ENCODE results near the gene PPRC1.

Gene PPRC1

DNA sequence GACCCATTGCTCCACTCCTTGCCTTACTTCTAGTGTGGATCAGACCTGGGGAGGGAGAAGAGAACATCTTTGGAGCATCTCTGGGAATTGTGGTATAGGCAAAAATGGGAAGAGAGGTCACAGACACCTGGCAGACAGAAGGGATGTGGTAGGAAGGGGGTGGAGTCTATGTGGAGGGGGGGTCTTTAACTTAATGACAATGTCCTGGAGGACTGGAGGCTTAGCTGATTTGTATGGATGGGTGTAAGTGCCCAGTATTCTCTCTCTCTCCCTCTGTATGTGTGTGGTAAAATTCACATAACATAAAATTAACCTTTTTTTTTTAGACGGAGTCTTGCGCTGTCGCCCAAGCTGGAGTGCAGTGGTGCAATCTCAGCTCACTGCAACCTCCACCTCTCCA is 9.6 kb upstream of the PPRC1 start:
- H3K27me3 ChIP-seq (ENCODE audit: insufficient read depth, insufficient read length), result no peaks in the 10 kb centered on the region
- no peak for DNase-seq (ENCODE audit: low read depth, low spot score)
- TF ChIP-seq ZNF274 (IDR thresholded peaks at IDR 0.05; ENCODE audit: low read depth, low read length) (no peak), SUZ12 (IDR thresholded peaks at IDR 0.05; ENCODE audit: extremely low read depth, insufficient read depth, insufficient read length) (no peak), YY1 (IDR thresholded peaks at IDR 0.05; ENCODE audit: insufficient read depth, insufficient read length) (no peak)
- H3K9me3 ChIP-seq (ENCODE audit: insufficient read depth, low read length), result no peaks in the 10 kb centered on the region
- H3K9ac ChIP-seq (ENCODE audit: insufficient read length, low read depth), result no peak overlapping the region
- H3K4me3 ChIP-seq (ENCODE audit: insufficient read length, low read depth), result no peak overlapping the region
- peaks cover 4% of the 10 kb centered on the region for H3K36me3 ChIP-seq (ENCODE audit: insufficient read depth, insufficient read length, low read length)
- H3K4me1 ChIP-seq (ENCODE audit: insufficient read depth, insufficient read length), result peaks cover 4% of the 10 kb centered on the region

DNA sequence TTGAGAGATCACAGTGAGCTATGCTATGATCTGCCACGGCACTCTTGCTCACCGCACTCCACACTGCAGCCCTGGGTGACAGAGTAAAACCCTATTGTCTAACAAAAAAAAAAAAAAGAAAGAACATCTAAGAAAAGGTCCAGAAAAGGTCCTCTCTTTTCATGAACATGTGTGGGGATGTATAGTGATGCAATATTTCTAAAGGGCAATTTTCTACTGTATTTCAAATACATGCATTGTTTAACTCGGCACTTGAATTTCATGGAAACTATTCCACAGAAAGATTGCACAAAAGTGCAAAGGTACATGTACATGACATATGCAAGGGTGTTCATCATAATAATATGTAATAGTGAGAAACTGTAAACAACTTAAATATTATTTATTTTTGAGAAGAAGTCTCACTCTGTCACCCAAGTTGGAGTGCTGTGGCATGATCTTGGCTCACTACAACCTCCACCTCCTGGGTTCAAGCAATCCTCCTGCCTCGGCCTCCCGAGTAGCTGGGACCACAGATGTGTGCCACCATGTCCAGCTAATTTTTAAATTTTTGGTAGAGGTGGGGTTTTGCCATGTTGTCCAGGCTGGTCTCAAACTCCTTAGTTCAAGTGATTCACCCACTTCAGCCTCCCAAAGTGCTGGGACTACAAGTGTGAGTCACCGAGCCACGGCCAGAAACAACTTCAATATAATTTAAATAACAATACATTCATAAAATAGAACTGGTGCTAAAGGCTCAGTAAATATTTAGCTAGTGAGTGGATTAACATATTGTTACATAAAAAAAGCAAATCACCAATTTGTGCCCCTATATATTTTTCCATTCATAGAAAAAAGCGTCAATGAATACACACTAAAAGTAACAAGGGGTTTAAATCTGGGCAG is 1.3 kb upstream of the PPRC1 start:
- no peak overlapping the region for H3K9ac ChIP-seq (ENCODE audit: insufficient read length, low read depth)
- H3K9me3 ChIP-seq (ENCODE audit: insufficient read depth, low read length), result no peaks in the 10 kb centered on the region
- no peak for DNase-seq (ENCODE audit: low read depth, low spot score)
- peaks cover 4% of the 10 kb centered on the region for H3K4me1 ChIP-seq (ENCODE audit: insufficient read depth, insufficient read length)
- peaks cover 28% of the 10 kb centered on the region for H3K36me3 ChIP-seq (ENCODE audit: insufficient read depth, insufficient read length, low read length)
- H3K4me3 ChIP-seq (ENCODE audit: insufficient read length, low read depth), result no peak overlapping the region
- TF ChIP-seq ZNF274 (IDR thresholded peaks at IDR 0.05; ENCODE audit: low read depth, low read length) (no peak), YY1 (IDR thresholded peaks at IDR 0.05; ENCODE audit: insufficient read depth, insufficient read length) (no peak), SUZ12 (IDR thresholded peaks at IDR 0.05; ENCODE audit: extremely low read depth, insufficient read depth, insufficient read length) (no peak)
- H3K27me3 ChIP-seq (ENCODE audit: insufficient read depth, insufficient read length), result no peaks in the 10 kb centered on the region

DNA sequence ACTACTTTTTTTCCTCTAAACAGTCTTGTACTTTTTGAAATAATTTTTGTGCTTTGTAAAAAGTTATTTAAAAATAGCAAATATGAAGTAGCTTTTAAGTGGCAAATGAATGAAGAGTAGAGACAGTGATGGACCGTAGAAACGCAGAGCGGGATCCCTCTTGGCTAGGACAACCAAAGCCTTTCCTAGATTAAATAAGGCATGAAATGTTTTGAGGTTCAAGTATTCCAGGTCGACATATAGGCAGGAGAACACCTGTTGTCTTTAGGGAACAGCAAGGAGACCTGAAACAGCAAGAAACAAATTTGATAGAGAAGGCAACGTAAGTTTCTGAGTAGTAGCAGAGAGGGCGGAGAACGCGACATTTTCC is 662 bp upstream of the PPRC1 start:
- peaks cover 4% of the 10 kb centered on the region for H3K4me1 ChIP-seq (ENCODE audit: insufficient read depth, insufficient read length)
- no peak overlapping the region for H3K4me3 ChIP-seq (ENCODE audit: insufficient read length, low read depth)
- H3K9ac ChIP-seq (ENCODE audit: insufficient read length, low read depth), result no peak overlapping the region
- no peaks in the 10 kb centered on the region for H3K9me3 ChIP-seq (ENCODE audit: insufficient read depth, low read length)
- TF ChIP-seq YY1 (IDR thresholded peaks at IDR 0.05; ENCODE audit: insufficient read depth, insufficient read length), result no peak
- TF ChIP-seq SUZ12 (IDR thresholded peaks at IDR 0.05; ENCODE audit: extremely low read depth, insufficient read depth, insufficient read length), result no peak
- no peak for TF ChIP-seq ZNF274 (IDR thresholded peaks at IDR 0.05; ENCODE audit: low read depth, low read length)
- peaks cover 32% of the 10 kb centered on the region for H3K36me3 ChIP-seq (ENCODE audit: insufficient read depth, insufficient read length, low read length)
- H3K27me3 ChIP-seq (ENCODE audit: insufficient read depth, insufficient read length), result no peaks in the 10 kb centered on the region
- no peak for DNase-seq (ENCODE audit: low read depth, low spot score)

DNA sequence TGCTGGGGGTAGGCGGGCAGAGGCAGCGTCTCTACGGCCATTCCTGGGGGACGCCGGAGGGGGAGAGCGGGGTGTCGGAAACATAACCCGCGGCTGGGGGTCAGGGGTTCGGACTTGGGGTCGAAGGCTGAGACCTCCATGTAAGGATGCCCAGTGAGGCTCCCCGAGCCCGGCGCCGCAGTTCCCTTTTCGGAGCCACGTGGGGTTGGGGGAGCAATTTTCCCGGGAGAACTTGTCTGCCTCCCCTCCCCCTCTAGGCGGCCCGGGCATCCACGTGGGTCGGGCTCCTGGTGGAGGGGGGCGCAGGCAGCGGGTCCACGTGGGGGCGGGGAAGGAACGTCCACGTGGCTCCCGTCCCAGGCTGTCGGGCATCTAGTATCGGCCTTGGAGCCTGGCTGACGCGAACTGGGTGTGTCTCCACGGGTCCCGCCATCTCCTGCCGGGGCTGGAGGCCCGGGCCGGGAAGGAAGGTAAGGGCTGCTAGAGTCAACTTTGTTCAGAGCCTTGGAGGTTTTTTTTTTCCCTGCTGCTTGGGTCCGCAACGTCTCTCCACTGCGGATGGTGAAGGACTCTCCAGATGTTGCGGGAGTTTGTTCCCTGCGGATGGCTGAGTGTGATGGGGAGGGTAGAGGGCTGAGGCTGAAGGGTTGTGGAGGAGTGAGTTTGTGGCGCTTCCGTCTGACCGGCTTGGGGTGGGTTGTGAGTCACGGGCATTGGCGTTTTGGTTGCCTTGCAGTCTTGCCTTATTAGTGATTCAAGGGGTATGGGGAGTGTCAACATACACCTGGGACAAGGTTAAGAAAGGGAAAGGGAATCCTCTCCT is 744 bp downstream of the PPRC1 start:
- DNase-seq (ENCODE audit: low read depth, low spot score), result no peak
- H3K4me3 ChIP-seq (ENCODE audit: insufficient read length, low read depth), result peak overlapping the region; percentile 90
- TF ChIP-seq SUZ12 (IDR thresholded peaks at IDR 0.05; ENCODE audit: extremely low read depth, insufficient read depth, insufficient read length) (no peak), YY1 (IDR thresholded peaks at IDR 0.05; ENCODE audit: insufficient read depth, insufficient read length) (no peak), ZNF274 (IDR thresholded peaks at IDR 0.05; ENCODE audit: low read depth, low read length) (no peak)
- no peaks in the 10 kb centered on the region for H3K9me3 ChIP-seq (ENCODE audit: insufficient read depth, low read length)
- peaks cover 46% of the 10 kb centered on the region for H3K36me3 ChIP-seq (ENCODE audit: insufficient read depth, insufficient read length, low read length)
- H3K27me3 ChIP-seq (ENCODE audit: insufficient read depth, insufficient read length), result no peaks in the 10 kb centered on the region
- peaks cover 4% of the 10 kb centered on the region for H3K4me1 ChIP-seq (ENCODE audit: insufficient read depth, insufficient read length)
- peak overlapping the region; percentile 99 for H3K9ac ChIP-seq (ENCODE audit: insufficient read length, low read depth)

DNA sequence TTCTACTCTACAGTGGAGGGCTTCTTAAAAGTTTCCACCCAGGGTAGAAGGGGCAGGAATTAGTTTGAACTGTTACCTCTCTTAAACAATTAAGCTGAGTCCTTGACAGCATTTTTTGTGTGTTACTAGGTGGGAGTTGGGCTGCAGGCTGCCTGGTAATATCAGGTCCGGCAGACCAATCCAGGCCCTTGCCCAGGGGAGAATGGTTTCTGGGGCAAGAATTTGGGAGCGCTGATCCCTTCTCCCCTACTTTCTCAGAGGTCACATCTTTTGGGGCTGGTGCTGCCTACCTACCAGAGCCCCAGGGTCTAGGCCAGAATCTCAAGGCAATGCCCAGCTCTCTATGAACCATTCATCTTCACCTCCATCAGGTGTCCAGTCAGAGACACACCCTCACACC is 1.6 kb downstream of the PPRC1 start:
- DNase-seq (ENCODE audit: low read depth, low spot score), result no peak
- peaks cover 4% of the 10 kb centered on the region for H3K4me1 ChIP-seq (ENCODE audit: insufficient read depth, insufficient read length)
- TF ChIP-seq ZNF274 (IDR thresholded peaks at IDR 0.05; ENCODE audit: low read depth, low read length) (no peak), SUZ12 (IDR thresholded peaks at IDR 0.05; ENCODE audit: extremely low read depth, insufficient read depth, insufficient read length) (no peak), YY1 (IDR thresholded peaks at IDR 0.05; ENCODE audit: insufficient read depth, insufficient read length) (no peak)
- peak overlapping the region; percentile 90 for H3K4me3 ChIP-seq (ENCODE audit: insufficient read length, low read depth)
- H3K9me3 ChIP-seq (ENCODE audit: insufficient read depth, low read length), result no peaks in the 10 kb centered on the region
- H3K27me3 ChIP-seq (ENCODE audit: insufficient read depth, insufficient read length), result no peaks in the 10 kb centered on the region
- peaks cover 54% of the 10 kb centered on the region for H3K36me3 ChIP-seq (ENCODE audit: insufficient read depth, insufficient read length, low read length)
- H3K9ac ChIP-seq (ENCODE audit: insufficient read length, low read depth), result peak overlapping the region; percentile 99

DNA sequence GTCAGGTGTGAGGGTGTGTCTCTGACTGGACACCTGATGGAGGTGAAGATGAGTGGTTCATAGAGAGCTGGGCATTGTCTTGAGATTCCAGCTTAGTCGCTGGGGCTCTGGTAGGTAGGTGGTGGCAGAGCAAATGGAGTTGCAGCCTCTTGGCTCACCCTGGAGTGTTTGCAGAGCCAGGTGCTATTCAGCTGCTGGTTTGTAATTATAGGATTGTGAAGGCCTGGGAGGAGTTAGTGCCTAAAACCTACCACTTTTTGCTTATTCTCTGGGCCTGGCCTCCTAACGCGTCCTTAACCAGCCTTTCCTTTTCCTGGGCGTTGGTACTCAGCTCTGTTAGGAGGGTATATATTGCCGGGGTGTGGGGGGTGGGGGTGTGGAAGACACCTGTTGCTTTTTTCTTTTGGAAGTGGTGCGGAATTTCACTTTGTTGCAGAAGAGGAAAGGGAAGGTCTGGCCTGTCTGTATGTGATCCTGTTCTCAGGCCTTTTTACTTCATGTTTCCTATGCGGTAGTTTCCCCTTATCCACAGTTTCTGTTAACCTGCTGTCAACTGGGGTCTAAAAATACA is 3.2 kb downstream of the PPRC1 start:
- no peak for TF ChIP-seq YY1 (IDR thresholded peaks at IDR 0.05; ENCODE audit: insufficient read depth, insufficient read length)
- TF ChIP-seq SUZ12 (IDR thresholded peaks at IDR 0.05; ENCODE audit: extremely low read depth, insufficient read depth, insufficient read length), result no peak
- no peak for TF ChIP-seq ZNF274 (IDR thresholded peaks at IDR 0.05; ENCODE audit: low read depth, low read length)
- Histone ChIP-seq H3K36me3 (ENCODE audit: insufficient read depth, insufficient read length, low read length) (peaks cover 71% of the 10 kb centered on the region), H3K9me3 (ENCODE audit: insufficient read depth, low read length) (no peaks in the 10 kb centered on the region), H3K4me3 (ENCODE audit: insufficient read length, low read depth) (no peak overlapping the region), H3K27me3 (ENCODE audit: insufficient read depth, insufficient read length) (no peaks in the 10 kb centered on the region), H3K4me1 (ENCODE audit: insufficient read depth, insufficient read length) (peaks cover 4% of the 10 kb centered on the region), H3K9ac (ENCODE audit: insufficient read length, low read depth) (peak overlapping the region; percentile 50)
- no peak for DNase-seq (ENCODE audit: low read depth, low spot score)
